HG02943 (cell line): ENCODE data around the gene ARHGEF10L.
"Not testable (repeated sequence)": the region's sequence is repeated elsewhere in the genome, so short reads cannot be mapped to it uniquely, and the experiment has no call there.

ENCODE experiments used
- ATAC-seq: cut with Tn5 transposase; IDR thresholded peaks from one replicate; pipeline ENCODE4 v1.9.1; 2021; ENCODE audit warnings: mild to moderate bottlenecking, low read depth, moderate library complexity; ENCODE audit not compliant: unreplicated experiment

The ARHGEF10L gene

DNA sequence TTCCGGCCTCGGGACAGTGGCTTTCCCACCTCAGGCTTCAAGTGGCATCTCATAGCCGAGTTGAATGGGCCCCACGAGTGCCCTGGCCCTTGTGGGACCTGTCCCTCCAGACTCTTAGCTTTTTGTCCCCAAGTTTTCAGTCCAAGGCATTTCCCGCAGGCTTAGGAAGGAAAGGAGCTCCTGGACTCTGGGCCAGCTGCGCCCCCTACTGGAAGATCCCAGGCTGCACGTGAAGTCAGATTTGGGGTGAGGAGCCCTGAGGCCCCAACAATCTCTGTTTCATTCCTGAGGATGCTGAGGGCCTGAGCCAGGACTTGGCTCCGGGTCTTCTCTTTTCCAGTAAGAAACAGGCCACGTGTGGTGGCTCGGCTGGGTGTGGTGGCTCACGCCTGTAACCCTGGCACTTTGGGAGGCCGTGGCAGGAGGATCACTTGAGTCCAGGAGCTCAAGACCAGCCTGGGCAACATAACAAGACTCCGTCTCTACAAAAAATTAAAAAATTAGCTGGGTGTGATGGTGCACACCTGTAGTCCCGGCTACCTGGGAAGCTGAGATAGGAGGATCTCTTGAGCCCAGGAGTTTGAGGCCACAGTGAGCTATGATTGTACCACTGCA lies 67.4 kb downstream of the ARHGEF10L start:
- ATAC-seq = no peak

DNA sequence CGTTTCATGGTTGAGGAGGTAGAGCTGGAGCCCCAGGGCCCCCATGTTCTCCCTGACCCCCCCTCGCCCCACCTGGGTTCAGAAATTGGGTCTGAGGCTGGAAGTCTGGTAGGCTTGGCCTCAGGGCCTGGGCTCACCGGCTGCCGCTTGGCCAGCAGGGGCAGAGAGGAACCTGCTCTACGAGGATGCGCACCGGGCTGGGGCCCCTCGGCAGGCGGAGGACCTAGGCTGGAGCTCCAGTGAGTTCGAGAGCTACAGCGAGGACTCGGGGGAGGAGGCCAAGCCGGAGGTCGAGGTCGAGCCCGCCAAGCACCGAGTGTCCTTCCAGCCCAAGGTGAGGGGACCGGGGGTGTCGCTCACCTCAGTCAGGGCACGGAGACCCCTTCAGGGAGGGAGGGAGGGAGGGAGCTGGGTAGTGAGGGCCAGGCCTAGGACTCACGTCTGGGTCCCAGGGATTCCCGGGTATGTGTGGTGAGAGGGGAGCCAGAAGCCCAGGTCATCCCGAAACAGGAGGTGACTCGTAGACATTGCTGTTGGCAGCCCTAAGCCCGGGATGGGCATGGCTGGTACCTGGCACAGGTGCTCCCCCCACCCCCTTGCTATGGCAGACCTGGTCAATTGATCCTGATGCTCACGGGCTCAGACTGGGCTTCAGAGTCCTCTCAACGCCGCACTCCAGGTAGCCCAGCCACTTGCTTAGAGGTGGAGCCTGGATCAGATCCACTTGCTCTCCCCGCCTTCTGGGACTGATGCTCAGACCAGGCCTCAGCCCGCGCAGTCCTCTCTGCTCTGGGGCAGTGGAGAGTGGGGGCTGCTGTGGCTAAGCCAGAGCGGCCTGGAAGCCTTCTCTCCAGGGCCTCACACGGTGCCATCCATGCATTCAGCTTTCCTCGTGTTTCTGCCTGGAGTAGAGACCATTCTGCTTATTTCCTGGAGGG lies 68.4 kb downstream of the ARHGEF10L start:
- no peak for ATAC-seq

- no peak for ATAC-seq
Observed at GRCh38 chr1:17609529-17609928, 70.0 kb downstream of the ARHGEF10L start.

GRCh38 chr1:17610085-17610484 lies 70.6 kb downstream of the ARHGEF10L start:
- ATAC-seq = no peak

- no peak for ATAC-seq
Observed at GRCh38 chr1:17610713-17611112, 71.2 kb downstream of the ARHGEF10L start.

GRCh38 chr1:17611991-17612390 lies 72.5 kb downstream of the ARHGEF10L start:
- no peak for ATAC-seq

- no peak for ATAC-seq
Observed at GRCh38 chr1:17612831-17613230, 73.3 kb downstream of the ARHGEF10L start.

DNA sequence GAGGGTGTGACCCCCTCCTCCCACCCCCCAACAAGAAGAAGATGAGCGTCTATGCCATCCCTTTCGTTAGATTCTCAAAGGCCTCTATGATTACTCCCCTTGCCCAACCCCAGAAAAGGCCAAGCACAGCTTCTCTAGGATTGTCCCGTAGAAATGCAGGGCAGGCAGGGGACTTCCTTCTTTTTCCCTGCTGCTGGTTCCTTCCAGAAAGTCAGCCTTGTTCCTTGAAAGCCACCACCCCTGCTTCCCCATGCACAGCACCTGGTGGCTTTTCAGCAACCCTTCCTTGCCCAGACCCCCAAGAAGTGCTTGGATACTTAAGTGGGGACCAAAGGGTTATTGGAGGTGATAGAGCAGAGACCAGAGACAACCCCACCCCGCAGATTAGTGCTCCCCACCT lies 75.1 kb downstream of the ARHGEF10L start:
- no peak for ATAC-seq

- no peak for ATAC-seq
Observed at GRCh38 chr1:17615157-17615556, 75.7 kb downstream of the ARHGEF10L start.

DNA sequence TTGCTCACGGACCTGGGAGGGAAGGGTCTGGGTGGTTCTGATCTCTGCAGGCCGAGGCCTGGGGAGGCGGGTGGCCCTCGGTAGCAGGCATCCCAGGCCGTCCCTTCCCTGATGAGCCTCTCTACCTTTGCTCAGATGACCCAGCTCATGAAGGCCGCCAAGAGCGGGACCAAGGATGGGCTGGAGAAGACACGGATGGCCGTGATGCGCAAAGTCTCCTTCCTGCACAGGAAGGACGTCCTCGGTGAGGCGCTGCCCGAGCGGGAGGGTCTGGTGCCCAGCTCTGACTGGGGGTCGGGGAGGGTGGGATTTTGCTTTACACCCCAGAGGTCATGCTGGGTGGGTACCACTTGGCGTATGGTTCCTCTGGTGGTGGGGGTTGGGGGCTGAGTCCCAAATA lies 76.5 kb downstream of the ARHGEF10L start:
- no peak for ATAC-seq

DNA sequence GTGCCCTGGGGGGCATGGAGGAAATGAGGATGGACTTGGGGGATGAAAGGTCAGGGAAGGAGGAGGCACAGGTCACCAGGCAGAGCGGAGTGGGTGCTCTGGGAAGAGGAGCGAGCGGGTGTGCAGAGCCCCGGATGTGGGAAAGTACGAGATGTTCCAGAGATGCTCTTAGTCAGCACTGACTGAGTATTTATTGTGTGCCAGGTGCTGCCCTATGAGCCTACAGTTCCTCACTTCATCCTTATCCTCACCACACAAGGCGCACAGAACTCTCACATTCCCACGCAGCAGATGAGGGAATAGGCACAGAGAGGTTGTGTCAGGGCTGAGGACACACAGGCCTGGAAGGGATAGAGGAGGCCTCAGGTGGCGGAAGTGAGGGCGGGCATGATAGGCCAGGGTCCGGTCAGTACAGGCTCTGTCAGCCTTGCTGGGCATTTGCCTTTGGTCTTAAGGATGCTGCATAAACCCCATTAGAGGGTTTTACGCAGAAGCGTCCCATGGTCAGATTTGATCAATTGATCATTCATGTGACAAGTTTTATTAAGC lies 77.3 kb downstream of the ARHGEF10L start:
- ATAC-seq = no peak

DNA sequence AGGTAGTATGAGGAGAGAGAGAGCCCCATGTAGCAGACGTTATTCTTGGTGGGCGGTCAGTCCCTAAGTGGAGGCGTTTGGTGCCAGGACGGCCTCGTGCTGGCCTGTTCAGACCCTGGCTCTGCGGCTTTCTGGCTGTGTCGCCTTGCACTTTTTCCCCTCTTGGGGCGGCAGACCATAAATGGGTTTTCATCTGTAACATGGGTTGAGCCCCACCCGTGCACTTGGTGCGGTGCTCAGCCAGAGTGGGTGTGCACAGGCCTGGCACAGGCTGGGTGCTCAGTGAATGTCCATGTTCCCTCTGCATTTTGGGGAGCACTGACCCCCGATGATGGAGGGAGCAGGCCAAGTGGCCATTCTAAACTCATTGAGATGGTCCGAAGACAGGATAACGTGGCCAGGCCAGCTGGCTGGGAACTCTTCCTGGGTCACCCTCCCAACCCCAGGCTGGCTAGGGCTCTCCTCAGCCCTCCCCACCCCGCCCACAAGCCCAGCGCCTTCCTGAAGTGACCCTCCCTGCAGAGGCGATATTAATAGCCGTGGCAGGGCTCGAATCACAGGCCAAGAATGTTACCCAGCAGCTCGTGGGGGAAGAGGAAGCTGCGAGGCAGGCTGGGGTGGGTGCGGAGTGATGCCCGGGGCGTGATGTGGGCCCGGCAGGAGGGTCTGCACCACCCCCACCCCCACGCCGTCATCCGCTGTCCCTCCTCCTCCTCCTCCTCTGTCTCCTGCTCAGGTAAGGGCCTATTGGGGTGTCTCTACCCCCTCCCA lies 78.5 kb downstream of the ARHGEF10L start:
- ATAC-seq = no peak

DNA sequence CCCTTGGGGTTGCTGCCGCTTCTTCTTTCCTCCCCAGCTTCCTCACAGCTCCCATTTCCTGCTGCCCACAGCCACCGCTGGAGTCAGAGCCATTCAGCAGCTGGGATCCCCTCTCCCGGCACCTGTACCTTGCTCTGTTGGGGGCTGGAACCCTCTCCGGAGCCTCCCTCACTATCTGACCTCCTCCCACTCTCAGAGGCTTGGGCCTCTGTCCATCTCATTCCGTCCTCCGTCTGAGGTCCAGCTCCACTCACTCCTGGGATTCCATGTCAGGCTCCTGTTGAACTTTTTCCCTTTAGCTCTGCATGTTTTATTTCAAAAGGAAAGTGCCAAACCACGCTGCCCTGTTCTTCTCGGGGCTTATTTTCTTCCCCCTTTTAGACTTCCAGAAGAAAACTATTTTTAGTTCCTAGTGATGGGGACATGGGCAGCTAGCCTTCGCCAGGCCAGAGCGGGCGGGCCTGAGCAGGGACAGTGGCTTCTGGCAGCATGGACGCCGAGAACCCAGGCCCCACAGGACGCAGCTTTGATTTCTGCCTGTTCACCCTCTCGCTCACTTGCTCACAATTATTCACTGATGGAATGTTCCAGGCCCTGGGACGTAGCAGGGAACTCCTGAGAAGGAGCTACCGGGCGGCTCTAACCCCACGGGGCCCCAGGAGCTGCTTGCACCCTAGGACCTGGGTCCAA lies 79.2 kb downstream of the ARHGEF10L start:
- no peak for ATAC-seq

- ATAC-seq = no peak
Observed at GRCh38 chr1:17620448-17620847, 81.0 kb downstream of the ARHGEF10L start.

DNA sequence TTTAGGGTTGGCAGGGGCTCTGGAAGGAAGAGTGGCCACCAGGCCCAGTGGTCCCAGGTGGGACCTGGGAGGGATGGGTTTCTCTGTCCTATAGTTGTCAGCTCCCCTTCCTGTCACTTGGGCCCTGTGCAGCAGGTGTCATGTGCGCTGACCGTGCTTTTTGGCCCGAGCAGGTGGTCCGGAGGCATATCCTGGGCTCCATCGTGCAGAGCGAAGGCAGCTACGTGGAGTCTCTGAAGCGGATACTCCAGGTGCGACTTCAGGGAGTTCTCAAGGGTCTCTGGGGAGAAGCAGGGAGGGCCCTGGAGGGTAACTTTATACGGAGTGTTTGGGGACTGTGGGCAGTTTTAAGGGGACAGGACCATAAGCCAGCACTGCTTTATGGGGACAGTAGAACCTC lies 82.2 kb downstream of the ARHGEF10L start:
- no peak for ATAC-seq

DNA sequence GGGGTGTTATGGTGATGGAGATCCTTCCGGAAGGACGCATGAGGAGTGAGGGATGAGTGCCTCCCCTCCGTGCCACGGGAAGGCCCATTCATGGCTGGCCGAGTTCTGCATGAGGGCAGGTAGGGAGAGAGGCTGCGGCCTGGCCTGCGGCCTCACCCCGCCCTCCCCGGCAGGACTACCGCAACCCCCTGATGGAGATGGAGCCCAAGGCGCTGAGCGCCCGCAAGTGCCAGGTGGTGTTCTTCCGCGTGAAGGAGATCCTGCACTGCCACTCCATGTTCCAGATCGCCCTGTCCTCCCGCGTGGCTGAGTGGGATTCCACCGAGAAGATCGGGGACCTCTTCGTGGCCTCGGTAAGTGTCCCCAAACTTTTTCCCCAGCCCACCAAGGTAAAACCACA lies 83.3 kb downstream of the ARHGEF10L start:
- ATAC-seq = no peak

DNA sequence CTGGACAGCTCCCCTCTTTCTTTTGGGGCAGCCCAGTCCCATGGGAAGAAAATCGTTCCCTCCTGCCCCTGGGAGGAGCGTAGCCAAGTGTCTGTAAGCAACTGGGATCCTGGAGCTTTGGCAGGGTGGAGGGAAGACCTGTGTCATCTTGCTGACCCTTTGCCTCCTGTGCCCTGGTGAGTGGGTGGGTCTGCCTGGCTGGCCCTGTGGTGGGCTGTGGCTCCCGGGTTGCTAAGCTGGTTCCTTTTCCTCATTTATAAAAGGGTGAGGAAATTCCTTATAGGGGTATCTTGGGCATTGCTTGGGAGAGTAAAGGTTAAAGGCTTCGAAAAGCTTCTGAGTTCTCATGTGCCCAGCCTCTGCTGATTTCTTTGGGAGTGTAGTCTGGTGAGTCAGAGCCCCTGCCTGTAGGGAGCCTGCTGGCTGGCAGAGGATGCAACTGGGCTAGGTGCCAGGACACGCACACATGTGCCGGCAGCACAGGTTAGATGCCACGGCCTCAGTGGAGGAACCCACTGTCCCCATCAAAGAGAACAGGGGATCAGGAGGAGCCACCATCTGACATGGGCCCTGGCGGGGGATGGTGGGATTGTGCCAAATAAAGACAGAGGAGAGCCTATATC lies 85.2 kb downstream of the ARHGEF10L start:
- ATAC-seq = no peak

- no peak for ATAC-seq
Observed at GRCh38 chr1:17627239-17628052, 87.9 kb downstream of the ARHGEF10L start.

DNA sequence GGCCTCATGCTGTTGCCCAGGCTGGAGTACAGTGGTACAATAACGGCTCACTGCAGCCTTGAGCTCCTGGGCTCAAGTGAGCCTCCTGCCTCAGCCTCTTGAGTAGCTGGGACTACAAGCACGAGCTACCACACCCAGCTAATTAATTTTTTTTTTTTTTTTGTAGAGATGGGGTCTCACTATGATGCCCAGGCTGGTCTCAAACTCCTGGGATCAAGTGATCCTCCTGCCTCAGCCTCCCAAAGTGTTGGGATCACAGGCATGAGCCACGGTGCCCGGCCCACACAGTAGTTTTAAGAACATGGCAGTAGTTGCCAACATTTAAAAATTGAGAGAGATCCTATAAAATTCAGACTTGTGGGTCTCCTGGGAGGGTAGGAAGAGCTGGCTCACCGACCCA lies 89.5 kb downstream of the ARHGEF10L start:
- not testable (repeated sequence) for ATAC-seq
